ENCODE results near the gene CCDC28A. TPM values are rescaled to one million over a fixed set of nuclear protein-coding genes. Genes with fewer than 3 reads are reported as not detected.

Gene CCDC28A
- total RNA-seq, 1 donor from 2014 or later: 14.0 TPM

DNA sequence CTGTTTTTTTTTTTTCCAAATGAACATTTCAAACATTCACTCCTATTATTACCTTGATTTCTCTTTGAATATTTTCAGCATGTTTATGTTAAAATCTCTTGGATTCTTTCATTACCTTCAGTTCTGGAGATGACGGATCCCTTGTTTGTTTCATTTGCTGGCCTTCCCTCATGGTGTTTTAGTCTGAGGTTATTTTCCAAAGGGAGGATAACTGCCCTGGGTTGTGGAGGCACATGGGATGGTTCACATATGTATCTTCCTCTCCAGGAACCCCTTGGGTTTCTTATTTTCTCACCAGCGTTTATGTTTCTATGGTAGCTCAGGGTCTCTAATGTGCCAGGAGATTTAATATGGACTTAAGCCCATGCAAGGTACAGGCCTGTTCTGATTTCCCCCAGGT, 58.6 kb downstream of the CCDC28A start:
- intact Hi-C loops (cut with micrococcal nuclease): no loop called here
- DNase-seq (no peak), ATAC-seq (ENCODE audit: low read depth) (no peak)
- Mint-ChIP-seq H3K36me3 (ENCODE audit: low read depth) (no peaks in the 10 kb centered on the region), H3K27ac (no peak overlapping the region), H3K4me1 (no peaks in the 10 kb centered on the region), H3K27me3 (no peaks in the 10 kb centered on the region), H3K4me3 (no peak overlapping the region), H3K9me3 (no peaks in the 10 kb centered on the region)
- ChIA-PET CTCF (no interaction called here), POLR2A (no interaction called here)
- TF ChIP-seq, protein P1, sequence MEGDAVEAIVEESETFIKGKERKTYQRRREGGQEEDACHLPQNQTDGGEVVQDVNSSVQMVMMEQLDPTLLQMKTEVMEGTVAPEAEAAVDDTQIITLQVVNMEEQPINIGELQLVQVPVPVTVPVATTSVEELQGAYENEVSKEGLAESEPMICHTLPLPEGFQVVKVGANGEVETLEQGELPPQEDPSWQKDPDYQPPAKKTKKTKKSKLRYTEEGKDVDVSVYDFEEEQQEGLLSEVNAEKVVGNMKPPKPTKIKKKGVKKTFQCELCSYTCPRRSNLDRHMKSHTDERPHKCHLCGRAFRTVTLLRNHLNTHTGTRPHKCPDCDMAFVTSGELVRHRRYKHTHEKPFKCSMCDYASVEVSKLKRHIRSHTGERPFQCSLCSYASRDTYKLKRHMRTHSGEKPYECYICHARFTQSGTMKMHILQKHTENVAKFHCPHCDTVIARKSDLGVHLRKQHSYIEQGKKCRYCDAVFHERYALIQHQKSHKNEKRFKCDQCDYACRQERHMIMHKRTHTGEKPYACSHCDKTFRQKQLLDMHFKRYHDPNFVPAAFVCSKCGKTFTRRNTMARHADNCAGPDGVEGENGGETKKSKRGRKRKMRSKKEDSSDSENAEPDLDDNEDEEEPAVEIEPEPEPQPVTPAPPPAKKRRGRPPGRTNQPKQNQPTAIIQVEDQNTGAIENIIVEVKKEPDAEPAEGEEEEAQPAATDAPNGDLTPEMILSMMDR (IDR thresholded peaks at IDR 0.05): no peak

DNA sequence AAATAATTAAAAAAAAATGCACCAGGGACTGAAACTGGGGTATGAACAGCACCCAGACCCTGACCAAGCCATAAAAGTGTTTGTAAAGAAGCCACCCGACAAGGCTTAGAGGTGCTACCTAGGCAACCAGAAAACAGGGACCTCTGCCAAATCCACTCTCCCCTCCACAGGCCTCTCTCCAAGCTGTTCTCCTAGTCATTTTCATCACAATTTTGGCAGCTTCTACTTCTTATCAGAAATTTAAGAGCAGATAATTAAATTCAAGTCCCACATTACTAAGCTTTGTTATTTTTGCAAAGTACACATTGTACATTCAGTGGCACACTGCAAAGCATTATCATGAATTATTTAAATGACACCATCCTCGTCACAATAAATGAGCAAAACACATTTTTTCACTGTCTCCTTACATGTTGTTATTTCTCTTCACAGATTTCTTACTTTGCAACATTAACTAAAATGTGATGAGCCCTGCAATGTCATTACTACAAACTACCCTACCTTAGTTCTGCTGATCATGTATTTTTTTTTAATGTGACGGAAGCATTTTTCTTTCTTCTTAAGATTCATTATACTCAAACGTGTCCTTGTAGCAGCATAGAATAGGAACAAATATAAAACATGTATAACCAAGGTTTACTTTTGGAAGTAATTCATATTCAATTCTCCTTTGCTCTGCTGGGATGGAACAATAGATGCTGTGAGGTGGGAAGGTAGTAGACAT, 60.4 kb downstream of the CCDC28A start:
- CTCF ChIA-PET: no interaction called here
- intact Hi-C loops (cut with micrococcal nuclease): no loop called here
- Mint-ChIP-seq H3K4me1 (no peaks in the 10 kb centered on the region), H3K9me3 (no peaks in the 10 kb centered on the region), H3K4me3 (no peak overlapping the region), H3K27ac (no peak overlapping the region), H3K27me3 (no peaks in the 10 kb centered on the region), H3K36me3 (ENCODE audit: low read depth) (no peaks in the 10 kb centered on the region)
- ATAC-seq (ENCODE audit: low read depth) (no peak), DNase-seq (no peak)
- TF ChIP-seq, protein P1 (IDR thresholded peaks at IDR 0.05): no peak
- POLR2A ChIA-PET: no interaction called here

DNA sequence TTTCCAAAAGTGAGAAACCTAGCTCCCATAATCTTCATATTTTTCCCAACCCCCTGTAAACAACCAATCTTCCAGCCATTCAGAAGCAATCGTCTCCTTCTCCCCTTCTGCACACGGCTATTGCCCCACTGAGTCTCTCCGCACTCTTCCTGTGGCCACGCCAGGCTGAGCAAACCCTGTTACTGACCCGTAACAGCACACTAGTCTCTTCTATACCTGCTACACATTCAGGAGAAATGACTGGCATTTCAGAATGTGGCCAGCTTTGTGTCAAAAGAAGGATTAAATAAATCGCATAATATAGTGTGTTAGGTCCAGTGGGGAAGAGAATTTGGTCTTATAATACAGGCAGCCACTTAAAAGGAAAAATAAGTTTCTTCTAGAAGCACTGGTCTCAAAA, 63.7 kb downstream of the CCDC28A start:
- POLR2A ChIA-PET: no interaction called here
- H3K4me1 Mint-ChIP-seq: no peaks in the 10 kb centered on the region
- peaks cover 4% of the 10 kb centered on the region for H3K9me3 Mint-ChIP-seq
- H3K27me3 Mint-ChIP-seq: no peaks in the 10 kb centered on the region
- no peaks in the 10 kb centered on the region for H3K36me3 Mint-ChIP-seq (ENCODE audit: low read depth)
- TF ChIP-seq, protein P1 (IDR thresholded peaks at IDR 0.05): no peak
- no peak for DNase-seq
- CTCF ChIA-PET: no interaction called here
- ATAC-seq (ENCODE audit: low read depth): no peak
- intact Hi-C loops (cut with micrococcal nuclease): no loop called here
- no peak overlapping the region for H3K4me3 Mint-ChIP-seq
- no peak overlapping the region for H3K27ac Mint-ChIP-seq

Other genes with a start within 250 kb of the CCDC28A start
- gene ECT2L, start 22.3 kb downstream of the CCDC28A start, total RNA-seq: not detected in 2 replicates
- gene REPS1, start 214.5 kb downstream of the CCDC28A start, total RNA-seq: 44.8 and 58.8 TPM in 2 replicates